SK-N-SH (cell line): Measurements from ENCODE around the gene TRIM23. TPM values are rescaled to one million over a fixed set of nuclear protein-coding genes. Genes with fewer than 3 reads are reported as not detected.
A peak's percentile ranks its signal among the peaks of the same experiment; 100 is the strongest.

Source experiments
- CTCF ChIA-PET: fragments of 300-600, 350-600 bp; formaldehyde crosslinking; extraction: SDS; loops from one replicate; lab custom pipeline; 2021; lab: Yijun Ruan, JAX
- POLR2A ChIA-PET: fragments of 350-600 bp; sonication (Branson Sonifier 250); formaldehyde crosslinking; extraction: SDS; loops from one replicate; lab custom pipeline; 2020; ENCODE audit warnings: antibody characterized with exemption, inconsistent platforms; lab: Yijun Ruan, JAX
- DNase-seq: peaks from one replicate; pipeline ENCODE4 v3.0.0; 2012
- H2AFZ ChIP-seq: fragments of 200-600 bp; sonication (generic); 2 replicates; pipeline ENCODE4 v1.8.1; 2016; ENCODE audit warnings: antibody characterized with exemption, mild to moderate bottlenecking, low read depth
- H3F3A ChIP-seq: fragments of 200-600 bp; sonication (generic); replicated peaks from 2 replicates; pipeline ENCODE3; 2016; ENCODE audit warnings: antibody characterized with exemption, mild to moderate bottlenecking; ENCODE audit not compliant: insufficient read depth
- H3K27ac ChIP-seq, 2 experiments: fragments of 200-500 bp in 1 of 2; fragments of 200-600 bp in 1 of 2; sonication (Bioruptor generic) in 1 of 2; sonication (generic), shearing (Covaris generic) in 1 of 2; 2 replicates each; pipeline versions ENCODE4 v1.5.1 to v1.6.1; 2014 to 2016; ENCODE audit warnings: low read depth in 2 of 2, inconsistent platforms in 1 of 2, low read length in 1 of 2, mild to moderate bottlenecking in 1 of 2, mixed read lengths in 1 of 2
- H3K27me3 ChIP-seq: fragments of 200-600 bp; sonication (generic), shearing (Covaris generic); 2 replicates; pipeline ENCODE4 v1.6.1; 2016; ENCODE audit warnings: mixed run types; ENCODE audit not compliant: insufficient read depth
- H3K36me3 ChIP-seq, 2 experiments: fragments of 200-500 bp in 1 of 2; fragments of 200-600 bp in 1 of 2; sonication (Bioruptor generic) in 1 of 2; sonication (generic) in 1 of 2; replicated peaks in 1 of 2; 2 replicates each; pipeline versions ENCODE3 to v1.5.1; 2014 to 2016; ENCODE audit warnings: low read length in 1 of 2, mild to moderate bottlenecking in 1 of 2; ENCODE audit not compliant: insufficient read depth in 2 of 2, control insufficient read depth in 1 of 2
- H3K4me1 ChIP-seq, 2 experiments: fragments of 200-500 bp in 1 of 2; fragments of 200-600 bp in 1 of 2; sonication (Bioruptor generic) in 1 of 2; sonication (generic), shearing (Covaris generic) in 1 of 2; 2 replicates each; pipeline versions ENCODE4 v1.5.1 to v1.6.1; 2014 to 2016; ENCODE audit warnings: low read depth in 1 of 2, low read length in 1 of 2, mixed run types in 1 of 2; ENCODE audit not compliant: insufficient read depth in 2 of 2, control insufficient read depth in 1 of 2
- H3K4me2 ChIP-seq: fragments of 200-600 bp; sonication (generic), shearing (Covaris generic); 2 replicates; pipeline ENCODE4 v1.6.1; 2017; ENCODE audit warnings: mixed run types
- H3K4me3 ChIP-seq, 2 experiments: fragments of 200-500 bp in 1 of 2; fragments of 200-600 bp in 1 of 2; sonication (Bioruptor generic) in 1 of 2; sonication (generic), shearing (Covaris generic) in 1 of 2; 2 replicates each; pipeline versions ENCODE4 v1.5.1 to v1.8.1; 2014 to 2016; ENCODE audit warnings: low read depth in 2 of 2, inconsistent platforms in 1 of 2, low read length in 1 of 2, mild to moderate bottlenecking in 1 of 2, mixed read lengths in 1 of 2, moderate library complexity in 1 of 2
- H3K79me2 ChIP-seq: fragments of 200-600 bp; sonication (generic); 2 replicates; pipeline ENCODE4 v1.8.1; 2017; ENCODE audit warnings: mild to moderate bottlenecking; ENCODE audit not compliant: insufficient read depth
- H3K9ac ChIP-seq: fragments of 200-600 bp; sonication (generic); 2 replicates; pipeline ENCODE4 v1.6.1; 2017; ENCODE audit warnings: mixed run types
- H3K9me2 ChIP-seq: fragments of 200-600 bp; sonication (generic); 2 replicates; pipeline ENCODE4 v1.6.1; 2017; ENCODE audit warnings: mixed run types
- H3K9me3 ChIP-seq: fragments of 200-600 bp; sonication (generic); 2 replicates; pipeline ENCODE4 v1.6.1; 2017; ENCODE audit warnings: mixed run types, mild to moderate bottlenecking, moderate library complexity
- H4K20me1 ChIP-seq: fragments of 200-600 bp; sonication (generic); 2 replicates; pipeline ENCODE4 v1.6.1; 2017; ENCODE audit warnings: mild to moderate bottlenecking, mixed run types; ENCODE audit not compliant: insufficient read depth
- CHD2 ChIP-seq: fragments of 150-350 bp; IDR thresholded peaks from 2 replicates; pipeline ENCODE4 v1.6.1; 2018; ENCODE audit warnings: low read length; ENCODE audit not compliant: partially characterized antibody
- EP300 ChIP-seq, 2 experiments: IDR thresholded peaks; 2 replicates each; pipeline versions ENCODE4 v1.4.0 to v1.6.1; 2012; ENCODE audit warnings: borderline replicate concordance in 1 of 2, low read depth in 1 of 2, low read length in 1 of 2
- EZH2phosphoT487 ChIP-seq: fragments of 200-600 bp; sonication (generic); IDR thresholded peaks from 2 replicates; pipeline ENCODE4 v1.6.1; 2017; ENCODE audit warnings: low read depth, mixed run types, mild to moderate bottlenecking, antibody characterized with exemption, moderate library complexity, borderline replicate concordance
- FOSL2 ChIP-seq: IDR thresholded peaks from 2 replicates; pipeline ENCODE4 v1.4.0; 2012; ENCODE audit warnings: low read depth, mild to moderate bottlenecking, moderate library complexity, borderline replicate concordance
- FOXJ3 ChIP-seq: sonication (generic); formaldehyde crosslinking; IDR thresholded peaks from 2 replicates; pipeline ENCODE4 v1.5.1; 2020; ENCODE audit warnings: mild to moderate bottlenecking, missing genetic modification reagents
- GABPA ChIP-seq: IDR thresholded peaks from 2 replicates; pipeline ENCODE4 v1.4.0; 2012; ENCODE audit warnings: low read depth, mild to moderate bottlenecking
- GATA2 ChIP-seq: sonication (generic); formaldehyde crosslinking; IDR thresholded peaks from 2 replicates; pipeline ENCODE4 v1.5.0; 2020; ENCODE audit warnings: mild to moderate bottlenecking, missing genetic modification reagents
- MAX ChIP-seq: IDR thresholded peaks from 2 replicates; pipeline ENCODE4 v1.4.0; 2012; ENCODE audit warnings: low read depth
- MEF2A ChIP-seq: IDR thresholded peaks from 2 replicates; pipeline ENCODE4 v1.4.0; 2012; ENCODE audit warnings: low read depth, borderline replicate concordance
- NRF1 ChIP-seq: IDR thresholded peaks from 2 replicates; pipeline ENCODE4 v1.6.1; 2012; ENCODE audit warnings: low read depth, mild to moderate bottlenecking, low read length
- POLR2AphosphoS5 ChIP-seq: IDR thresholded peaks from 2 replicates; pipeline ENCODE4 v1.6.1; 2012; ENCODE audit warnings: low read depth, low read length
- RAD21 ChIP-seq: IDR thresholded peaks from 2 replicates; pipeline ENCODE4 v1.6.1; 2012; ENCODE audit warnings: mild to moderate bottlenecking, low read length
- RFX5 ChIP-seq: IDR thresholded peaks from 2 replicates; pipeline ENCODE4 v1.6.1; 2012; ENCODE audit warnings: mild to moderate bottlenecking, improper control_type of control experiment, low read length
- RXRA ChIP-seq: IDR thresholded peaks from 2 replicates; pipeline ENCODE4 v1.4.0; 2012; ENCODE audit warnings: low read depth, mild to moderate bottlenecking, borderline replicate concordance
- SIN3A ChIP-seq: IDR thresholded peaks from 2 replicates; pipeline ENCODE4 v1.6.1; 2012; ENCODE audit warnings: low read depth, mild to moderate bottlenecking, low read length, moderate library complexity, borderline replicate concordance
- TAF1 ChIP-seq: IDR thresholded peaks from 2 replicates; pipeline ENCODE4 v1.6.1; 2012; ENCODE audit warnings: low read depth, mild to moderate bottlenecking, low read length, moderate library complexity, borderline replicate concordance
- TEAD4 ChIP-seq: IDR thresholded peaks from 2 replicates; pipeline ENCODE4 v1.4.0; 2012; ENCODE audit warnings: mild to moderate bottlenecking, borderline replicate concordance; ENCODE audit not compliant: insufficient read depth
- USF2 ChIP-seq: fragments of 150-350 bp; IDR thresholded peaks from 2 replicates; pipeline ENCODE4 v1.6.1; 2017; ENCODE audit warnings: antibody characterized with exemption, low read length, low read depth, borderline replicate concordance
- YY1 ChIP-seq: IDR thresholded peaks from 2 replicates; pipeline ENCODE4 v1.4.0; 2012; ENCODE audit warnings: low read depth, mild to moderate bottlenecking
- WGBS: methylation state at CpG from one replicate; pipeline ENCODE4 v1.1.6; 2017; ENCODE audit warnings: low lambda C conversion rate; 5-methylcytosine and 5-hydroxymethylcytosine counted together
- polyA plus RNA-seq, 3 experiments: library from polyadenylated mRNA; depleted of rRNA; stranded (reverse); fragments of >200 nt; gene quantifications; 2 replicates each; pipeline ENCODE4 v1.2.3, GENCODE V29; 2012
- TF ChIP-seq, protein P1 (sequence below): IDR thresholded peaks from 2 replicates; pipeline ENCODE4 v1.4.0; 2012; ENCODE audit warnings: low read depth, borderline replicate concordance
- TF ChIP-seq, protein P2 (sequence below): IDR thresholded peaks from 2 replicates; pipeline ENCODE4; 2012

TRIM23 gene
- polyA plus RNA-seq, 1 of the 3 experiments (the other 2 are of a cell fraction), result 5.6 TPM

GRCh38 chr5:65624025-65624570 is at the start of gene TRIM23 (continued):
- TF ChIP-seq, protein P1, sequence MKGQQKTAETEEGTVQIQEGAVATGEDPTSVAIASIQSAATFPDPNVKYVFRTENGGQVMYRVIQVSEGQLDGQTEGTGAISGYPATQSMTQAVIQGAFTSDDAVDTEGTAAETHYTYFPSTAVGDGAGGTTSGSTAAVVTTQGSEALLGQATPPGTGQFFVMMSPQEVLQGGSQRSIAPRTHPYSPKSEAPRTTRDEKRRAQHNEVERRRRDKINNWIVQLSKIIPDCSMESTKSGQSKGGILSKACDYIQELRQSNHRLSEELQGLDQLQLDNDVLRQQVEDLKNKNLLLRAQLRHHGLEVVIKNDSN, result no peak
- TF ChIP-seq GATA2 (CRISPR knock-in tag), result no peak
- TF ChIP-seq POLR2AphosphoS5, result peak; percentile 85
- TF ChIP-seq EZH2phosphoT487, result no peak
- no peak for TF ChIP-seq RAD21

- Histone ChIP-seq H2AFZ (no peak overlapping the region), H3K4me3 (no peak overlapping the region), H3F3A (no peaks in the 10 kb centered on the region), H3K36me3 (peaks cover 19 to 31% of the 10 kb centered on the region in 2 experiments), H4K20me1 (no peaks in the 10 kb centered on the region)
- CTCF ChIA-PET, result interaction anchor here (5.6 kb wide), 1 partner anchor 10 kb away, joined by 24 read pairs; no protein-coding TSS in a partner anchor
- no peak for DNase-seq
- no peak for TF ChIP-seq RXRA
- no peak for TF ChIP-seq FOSL2
- TF ChIP-seq RFX5, result no peak
- no peak for TF ChIP-seq EP300 (IDR thresholded peaks at IDR 0.05; ENCODE audit: borderline replicate concordance in 1 of 2, low read depth in 1 of 2, low read length in 1 of 2)
- TF ChIP-seq, all 33 proteins: peak for 0
- POLR2A ChIA-PET, result interaction anchor here (1.0 kb wide), 1 partner anchor 19 kb away, joined by 3 read pairs; no protein-coding TSS in a partner anchor
- no peak overlapping the region for H3K4me2 ChIP-seq
- whole genome bisulfite sequencing, result 95% methylated on average over 1 of the region's 1 CpG
- H3K27me3 ChIP-seq, result no peaks in the 10 kb centered on the region
- H3K27ac ChIP-seq, result no peak overlapping the region
- H3K4me1 ChIP-seq, result no peaks in the 10 kb centered on the region
- no peaks in the 10 kb centered on the region for H3K9me2 ChIP-seq
- H3K79me2 ChIP-seq, result no peaks in the 10 kb centered on the region
- H3K9me3 ChIP-seq, result no peaks in the 10 kb centered on the region
- no peak overlapping the region for H3K9ac ChIP-seq
Observed at GRCh38 chr5:65672796-65673195, 48.7 kb upstream of the TRIM23 start.

GRCh38 chr5:65668696-65669095 is 44.6 kb upstream of the TRIM23 start:
- Histone ChIP-seq H2AFZ (no peak overlapping the region), H4K20me1 (no peaks in the 10 kb centered on the region), H3K27me3 (no peaks in the 10 kb centered on the region), H3K9ac (no peak overlapping the region), H3K4me2 (no peak overlapping the region), H3F3A (no peaks in the 10 kb centered on the region), H3K79me2 (no peaks in the 10 kb centered on the region), H3K9me2 (no peaks in the 10 kb centered on the region), H3K4me1 (no peaks in the 10 kb centered on the region), H3K27ac (no peak overlapping the region), H3K36me3 (peaks cover 36 to 70% of the 10 kb centered on the region in 2 experiments), H3K9me3 (no peaks in the 10 kb centered on the region), H3K4me3 (no peak overlapping the region)
- no peak for DNase-seq
- POLR2A ChIA-PET, result no interaction called here
- CTCF ChIA-PET, result no interaction called here
- 81% methylated on average over 7 of the region's 7 CpGs for WGBS
- TF ChIP-seq NRF1, result no peak
- no peak for TF ChIP-seq MEF2A
- TF ChIP-seq TAF1, result no peak
- no peak for TF ChIP-seq USF2
- TF ChIP-seq GATA2 (CRISPR knock-in tag), result no peak
- no peak for TF ChIP-seq FOXJ3
- TF ChIP-seq, protein P2, sequence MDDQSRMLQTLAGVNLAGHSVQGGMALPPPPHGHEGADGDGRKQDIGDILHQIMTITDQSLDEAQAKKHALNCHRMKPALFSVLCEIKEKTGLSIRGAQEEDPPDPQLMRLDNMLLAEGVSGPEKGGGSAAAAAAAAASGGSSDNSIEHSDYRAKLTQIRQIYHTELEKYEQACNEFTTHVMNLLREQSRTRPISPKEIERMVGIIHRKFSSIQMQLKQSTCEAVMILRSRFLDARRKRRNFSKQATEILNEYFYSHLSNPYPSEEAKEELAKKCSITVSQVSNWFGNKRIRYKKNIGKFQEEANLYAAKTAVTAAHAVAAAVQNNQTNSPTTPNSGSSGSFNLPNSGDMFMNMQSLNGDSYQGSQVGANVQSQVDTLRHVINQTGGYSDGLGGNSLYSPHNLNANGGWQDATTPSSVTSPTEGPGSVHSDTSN, result no peak
- no peak for TF ChIP-seq RAD21
- no peak for TF ChIP-seq YY1
- TF ChIP-seq SIN3A, result no peak
- TF ChIP-seq CHD2, result no peak
- TF ChIP-seq TEAD4, result no peak
- TF ChIP-seq FOSL2, result no peak
- TF ChIP-seq GABPA, result no peak
- no peak for TF ChIP-seq MAX
- TF ChIP-seq EZH2phosphoT487, result no peak
- no peak for TF ChIP-seq RFX5
